SU-DHL-6 (cell line): ENCODE results near the gene COL27A1.

Experiments
- H2AFZ ChIP-seq: fragments of 200-600 bp; sonication (generic); 2 replicates; pipeline ENCODE4 v1.6.1; 2014; ENCODE audit warnings: low read depth, mild to moderate bottlenecking, moderate library complexity, mixed read lengths, antibody characterized with exemption, low read length; ENCODE audit not compliant: severe bottlenecking
- H3F3A ChIP-seq: fragments of 200-600 bp; shearing (Covaris generic); 2 replicates; pipeline ENCODE4 v1.6.0; 2016; ENCODE audit warnings: antibody characterized with exemption, mild to moderate bottlenecking; ENCODE audit not compliant: insufficient read depth
- H3K27ac ChIP-seq: fragments of 200-600 bp; sonication (generic); 2 replicates; pipeline ENCODE4 v1.5.1; 2016; ENCODE audit warnings: low read depth, mild to moderate bottlenecking, low read length, moderate library complexity, mixed read lengths
- H3K27me3 ChIP-seq: fragments of 200-600 bp; sonication (generic), shearing (Covaris generic); 2 replicates; pipeline ENCODE4 v1.6.0; 2014; ENCODE audit warnings: mild to moderate bottlenecking, low read length
- H3K36me3 ChIP-seq: fragments of 200-600 bp; sonication (generic); 2 replicates; pipeline ENCODE4 v1.6.1; 2014; ENCODE audit warnings: mild to moderate bottlenecking, low read length, mixed read lengths
- H3K4me2 ChIP-seq: fragments of 300-600, 200-600 bp; shearing (Covaris generic), sonication (generic); 2 replicates; pipeline ENCODE4 v1.6.0; 2014; ENCODE audit warnings: low read length, low read depth, mild to moderate bottlenecking; ENCODE audit not compliant: poor library complexity, severe bottlenecking
- H3K4me3 ChIP-seq: fragments of 200-600 bp; sonication (generic); 2 replicates; pipeline ENCODE4 v1.5.1; 2014; ENCODE audit warnings: antibody characterized with exemption, low read length, mild to moderate bottlenecking, mixed read lengths; ENCODE audit not compliant: insufficient read depth, poor library complexity, severe bottlenecking
- H3K79me2 ChIP-seq: fragments of 200-600 bp; sonication (generic); 2 replicates; pipeline ENCODE4 v1.6.1; 2014; ENCODE audit warnings: mild to moderate bottlenecking, low read length, moderate library complexity; ENCODE audit not compliant: insufficient read depth
- H3K9ac ChIP-seq: fragments of 200-600 bp; sonication (generic); 2 replicates; pipeline ENCODE4 v1.7.0; 2014; ENCODE audit warnings: mild to moderate bottlenecking, low read length
- H3K9me2 ChIP-seq: fragments of 200-600 bp; sonication (generic); replicated peaks from 2 replicates; pipeline ENCODE4 v1.6.1; 2014; ENCODE audit warnings: low read length; ENCODE audit not compliant: insufficient read depth
- H3K9me3 ChIP-seq: fragments of 200-600 bp; sonication (generic); 2 replicates; pipeline ENCODE4 v1.6.1; 2014; ENCODE audit warnings: low read length, mixed read lengths; ENCODE audit not compliant: insufficient read depth
- H4K20me1 ChIP-seq: fragments of 200-600 bp; sonication (generic); 2 replicates; pipeline ENCODE4 v1.6.1; 2014; ENCODE audit warnings: low read depth, mild to moderate bottlenecking, antibody characterized with exemption, low read length, moderate library complexity, mixed read lengths
- EZH2phosphoT487 ChIP-seq: fragments of 200-600 bp; sonication (generic), shearing (Covaris generic); conservative IDR thresholded peaks from 2 replicates; pipeline ENCODE4 v1.6.1; 2018; ENCODE audit warnings: mild to moderate bottlenecking, antibody characterized with exemption, low read length, moderate library complexity, mixed read lengths
- TF ChIP-seq, protein P1 (sequence below): fragments of 200-600 bp; sonication (generic); IDR thresholded peaks from one replicate; pipeline ENCODE4 v1.5.1; 2017; ENCODE audit warnings: antibody characterized with exemption, mild to moderate bottlenecking, low read length, moderate library complexity; ENCODE audit not compliant: insufficient read depth, poor library complexity, severe bottlenecking

The COL27A1 gene

DNA sequence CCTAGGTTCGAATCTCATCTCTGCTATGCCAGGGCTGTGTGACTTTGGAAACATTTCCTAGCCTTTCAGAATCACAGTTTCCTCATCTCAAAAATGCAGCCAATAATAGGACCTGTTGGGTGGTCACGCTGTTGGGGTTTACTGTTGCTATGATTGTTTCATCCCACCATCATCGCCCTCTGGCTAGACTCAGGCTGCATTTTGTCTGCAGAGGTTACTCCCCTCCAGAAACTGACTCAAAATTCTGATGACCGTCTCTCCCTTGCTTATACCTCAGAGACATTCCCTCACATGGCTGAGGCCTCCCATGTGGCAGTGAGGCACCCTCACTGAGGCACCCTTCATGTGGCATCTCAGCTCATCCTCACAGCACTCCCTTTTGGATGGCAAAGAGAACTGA is 61.6 kb downstream of the COL27A1 start:
- Histone ChIP-seq H3K27me3 (no peaks in the 10 kb centered on the region), H4K20me1 (no peaks in the 10 kb centered on the region), H3K4me2 (no peak overlapping the region), H3K4me3 (no peak overlapping the region), H3K9me3 (no peaks in the 10 kb centered on the region), H3F3A (no peaks in the 10 kb centered on the region), H3K79me2 (no peaks in the 10 kb centered on the region), H3K9me2 (no peaks in the 10 kb centered on the region), H2AFZ (no peak overlapping the region), H3K27ac (no peak overlapping the region), H3K36me3 (no peaks in the 10 kb centered on the region), H3K9ac (no peak overlapping the region)
- TF ChIP-seq, protein P1, sequence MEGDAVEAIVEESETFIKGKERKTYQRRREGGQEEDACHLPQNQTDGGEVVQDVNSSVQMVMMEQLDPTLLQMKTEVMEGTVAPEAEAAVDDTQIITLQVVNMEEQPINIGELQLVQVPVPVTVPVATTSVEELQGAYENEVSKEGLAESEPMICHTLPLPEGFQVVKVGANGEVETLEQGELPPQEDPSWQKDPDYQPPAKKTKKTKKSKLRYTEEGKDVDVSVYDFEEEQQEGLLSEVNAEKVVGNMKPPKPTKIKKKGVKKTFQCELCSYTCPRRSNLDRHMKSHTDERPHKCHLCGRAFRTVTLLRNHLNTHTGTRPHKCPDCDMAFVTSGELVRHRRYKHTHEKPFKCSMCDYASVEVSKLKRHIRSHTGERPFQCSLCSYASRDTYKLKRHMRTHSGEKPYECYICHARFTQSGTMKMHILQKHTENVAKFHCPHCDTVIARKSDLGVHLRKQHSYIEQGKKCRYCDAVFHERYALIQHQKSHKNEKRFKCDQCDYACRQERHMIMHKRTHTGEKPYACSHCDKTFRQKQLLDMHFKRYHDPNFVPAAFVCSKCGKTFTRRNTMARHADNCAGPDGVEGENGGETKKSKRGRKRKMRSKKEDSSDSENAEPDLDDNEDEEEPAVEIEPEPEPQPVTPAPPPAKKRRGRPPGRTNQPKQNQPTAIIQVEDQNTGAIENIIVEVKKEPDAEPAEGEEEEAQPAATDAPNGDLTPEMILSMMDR, result no peak
- TF ChIP-seq EZH2phosphoT487, result no peak

DNA sequence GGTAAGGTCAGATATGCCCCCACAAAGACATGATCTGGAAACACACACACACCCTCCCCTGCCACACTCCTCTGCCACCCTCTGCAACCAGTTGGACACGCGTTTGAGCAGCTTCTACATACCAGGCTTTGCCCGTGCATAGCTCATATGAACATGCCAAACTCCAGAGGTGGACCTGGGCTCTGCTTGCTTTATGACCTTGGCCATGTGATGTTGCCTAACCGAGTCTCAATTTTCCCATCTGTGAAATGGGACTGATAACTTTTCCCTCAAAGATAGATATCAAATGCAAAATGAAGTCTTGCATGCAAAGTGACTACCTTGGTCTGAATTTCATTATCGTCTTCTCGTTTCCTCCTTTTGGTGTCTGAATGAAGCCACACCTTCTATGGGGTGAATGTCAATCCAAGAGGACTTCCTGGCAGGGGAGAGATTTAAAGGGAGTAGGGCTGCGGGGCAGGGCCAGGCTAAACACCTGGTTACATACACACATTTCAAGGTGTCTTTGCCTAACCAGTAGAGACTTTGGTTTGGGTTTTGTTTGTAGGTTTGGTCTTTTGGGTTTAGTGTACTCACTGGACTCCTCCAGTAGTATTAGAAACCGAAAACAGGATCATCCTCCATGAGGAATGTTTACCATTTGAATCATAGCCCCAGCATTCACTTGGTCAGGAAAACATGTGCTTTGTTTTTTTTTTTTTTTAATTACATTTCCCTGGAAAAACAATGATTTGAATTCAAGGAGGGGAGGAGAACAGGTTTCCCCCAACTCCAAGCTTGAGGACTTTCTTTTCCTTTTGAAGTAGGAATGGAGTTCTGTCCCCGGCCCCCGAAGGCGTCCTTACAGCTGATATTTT is 63.2 kb downstream of the COL27A1 start:
- H3K9me3 ChIP-seq, result no peaks in the 10 kb centered on the region

DNA sequence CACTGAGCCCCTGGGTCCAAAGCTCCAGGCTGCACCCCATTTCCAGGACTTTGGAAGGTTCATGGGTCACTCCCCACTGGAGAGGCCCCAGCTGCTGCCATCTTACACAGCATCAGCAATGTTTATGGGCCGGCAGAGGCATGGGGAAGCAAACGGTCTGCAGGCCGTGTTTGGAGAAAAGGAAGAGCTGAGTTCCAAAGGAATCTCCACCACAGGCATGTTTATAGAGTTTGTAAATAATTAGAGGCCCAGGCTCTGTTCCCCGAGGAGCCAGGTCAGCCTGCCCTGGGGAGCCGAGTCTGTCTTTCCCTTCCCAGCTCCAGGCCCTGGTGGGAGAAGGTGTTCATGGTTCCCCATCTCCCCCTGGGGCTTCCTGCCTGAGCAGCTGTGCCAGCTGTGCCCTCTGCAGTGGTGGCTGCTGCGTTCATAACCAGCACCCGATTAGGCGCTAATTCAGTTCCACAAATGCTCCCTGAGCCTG is 64.8 kb downstream of the COL27A1 start:
- Histone ChIP-seq H3F3A (no peaks in the 10 kb centered on the region), H3K36me3 (no peaks in the 10 kb centered on the region), H4K20me1 (no peaks in the 10 kb centered on the region), H3K9me2 (no peaks in the 10 kb centered on the region), H3K9ac (no peak overlapping the region), H3K4me2 (no peak overlapping the region), H3K9me3 (no peaks in the 10 kb centered on the region), H3K27ac (no peak overlapping the region), H3K4me3 (no peak overlapping the region), H2AFZ (no peak overlapping the region), H3K27me3 (no peaks in the 10 kb centered on the region), H3K79me2 (no peaks in the 10 kb centered on the region)
- no peak for TF ChIP-seq EZH2phosphoT487
- TF ChIP-seq, protein P1, result no peak

More for the DNA sequence above, 63.2 kb downstream of the COL27A1 start:
- no peaks in the 10 kb centered on the region for H3K36me3 ChIP-seq
- H3K27ac ChIP-seq, result no peak overlapping the region
- H4K20me1 ChIP-seq, result no peaks in the 10 kb centered on the region
- no peaks in the 10 kb centered on the region for H3K79me2 ChIP-seq
- H3K9me2 ChIP-seq, result no peaks in the 10 kb centered on the region
- TF ChIP-seq, protein P1, result no peak
- no peak for TF ChIP-seq EZH2phosphoT487
- no peaks in the 10 kb centered on the region for H3K27me3 ChIP-seq
- H3K4me2 ChIP-seq, result no peak overlapping the region
- no peak overlapping the region for H3K9ac ChIP-seq
- H3K4me3 ChIP-seq, result no peak overlapping the region
- no peak overlapping the region for H2AFZ ChIP-seq
- no peaks in the 10 kb centered on the region for H3F3A ChIP-seq
